Activated T-cell treated with anti-CD3 and anti-CD28 coated beads, Interleukin-2, amount 50 U/mL, for 1 hour (primary cell): Measurements from ENCODE around the gene PLAC1.

Experiments used
- DNase-seq: peaks from one replicate; pipeline ENCODE4 v3.0.0-alpha.2; 2020

PLAC1 gene

DNA sequence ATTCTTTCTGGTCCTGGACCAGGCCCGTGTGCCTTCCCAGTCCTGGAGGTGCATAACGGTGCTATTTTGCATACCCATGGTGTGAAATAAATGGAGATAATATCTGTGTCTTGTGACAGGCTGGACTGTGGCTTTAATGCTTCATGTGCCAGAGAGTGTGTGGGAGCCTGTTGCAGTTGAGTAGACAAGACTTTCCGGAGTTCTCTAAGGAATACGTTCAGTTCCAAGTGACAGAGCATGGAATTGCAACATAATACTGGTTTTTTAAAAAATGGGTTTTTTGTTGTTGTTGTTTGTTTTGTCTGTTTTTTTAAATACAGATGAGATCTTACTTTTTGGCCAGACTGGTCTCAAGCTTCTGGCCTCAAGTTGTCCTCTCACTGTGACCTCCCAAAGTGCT lies 124.3 kb downstream of the PLAC1 start:
- no peak for DNase-seq

DNA sequence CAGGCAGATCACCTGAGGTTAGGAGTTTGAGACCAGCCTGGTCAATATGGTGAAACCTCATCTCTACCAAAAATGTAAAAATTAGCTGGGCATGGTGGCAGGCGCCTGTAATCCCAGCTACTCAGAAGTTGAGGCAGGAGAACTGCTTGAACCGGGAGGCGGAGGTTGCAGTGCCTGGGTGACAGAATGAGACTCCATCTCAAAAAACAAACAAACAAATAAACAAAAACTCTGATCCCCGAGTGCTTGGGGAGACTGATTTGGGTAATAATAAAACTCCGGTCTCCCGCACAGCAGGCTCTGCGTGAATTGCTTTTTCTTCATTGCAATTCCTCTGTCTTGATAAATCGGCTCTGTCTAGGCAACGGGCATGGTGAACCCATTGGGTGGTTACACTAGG lies 124.9 kb downstream of the PLAC1 start:
- DNase-seq: no peak

- no peak for DNase-seq
Measured at GRCh38 chrX:134530845-134531244, 127.4 kb downstream of the PLAC1 start.

- DNase-seq: no peak
Measured at GRCh38 chrX:134529481-134529880, 128.8 kb downstream of the PLAC1 start.

DNA sequence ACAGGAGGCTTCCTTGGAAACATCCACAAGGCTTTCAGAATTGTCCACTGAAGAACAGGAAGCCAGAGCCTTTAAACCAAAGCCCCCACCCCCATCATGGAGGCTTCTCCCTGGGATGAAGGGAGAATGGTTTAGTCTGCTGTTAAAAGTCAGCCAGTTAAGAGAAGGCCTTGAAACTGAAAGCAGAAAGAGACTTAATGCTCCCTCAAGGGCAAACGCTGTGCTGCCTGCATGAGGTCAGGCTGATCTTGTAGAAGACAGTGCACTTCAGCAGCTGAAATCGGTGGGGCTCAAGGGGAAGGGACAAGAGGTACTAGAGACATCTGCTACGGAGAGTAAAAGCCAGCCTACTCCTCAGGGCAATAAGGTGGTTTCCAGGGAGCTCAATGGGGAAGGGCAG lies 129.3 kb downstream of the PLAC1 start:
- no peak for DNase-seq

DNA sequence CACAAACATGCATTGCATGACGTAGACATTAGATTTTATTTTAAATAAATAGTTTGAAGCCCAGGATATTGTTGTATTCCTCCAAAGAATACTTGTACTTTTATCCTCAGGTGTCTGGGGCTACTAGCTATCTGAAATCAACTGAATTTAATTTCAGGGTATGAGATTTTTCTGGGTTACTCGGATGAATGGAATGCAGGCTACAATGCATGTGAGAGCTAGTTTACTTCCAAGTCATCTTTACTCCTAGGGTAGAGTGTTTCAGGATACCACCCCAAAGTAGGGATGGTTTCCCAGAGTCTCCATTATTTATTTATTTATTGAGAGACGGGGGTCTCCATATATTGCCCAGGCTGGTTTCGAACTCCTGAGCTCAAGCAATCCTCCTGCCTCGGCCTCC lies 131.9 kb downstream of the PLAC1 start:
- DNase-seq: no peak

DNA sequence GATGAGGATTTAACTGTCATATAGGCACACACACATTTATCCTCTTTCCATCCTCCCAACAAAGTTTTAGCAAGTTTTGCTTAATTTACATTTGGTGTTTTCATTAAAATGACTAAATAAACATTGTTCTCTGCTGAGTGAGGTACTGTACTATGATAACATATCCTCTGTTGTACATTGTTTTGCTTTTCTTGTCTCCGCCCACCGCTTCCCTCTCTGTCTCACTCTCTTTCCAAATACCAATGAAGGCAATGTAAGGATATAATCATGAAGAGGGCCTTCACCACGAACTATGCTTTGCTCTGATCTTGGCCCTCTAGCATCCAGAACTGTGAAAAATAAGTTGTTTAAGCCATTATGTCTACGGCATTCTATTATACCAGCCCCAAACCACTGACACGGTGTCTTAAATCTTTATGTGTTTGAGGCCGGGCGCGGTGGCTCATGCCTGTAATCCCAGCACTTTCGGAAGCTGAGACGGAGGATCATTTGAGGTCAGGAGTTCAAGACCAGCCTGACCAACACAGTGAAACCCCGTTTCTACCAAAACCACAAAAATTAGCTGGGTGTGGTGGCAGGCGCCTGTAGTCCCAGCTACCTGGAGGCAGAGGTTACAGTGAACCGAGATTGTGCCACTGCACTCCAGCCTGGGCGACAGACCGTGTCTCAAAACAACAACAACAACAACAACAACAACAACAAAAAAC lies 133.0 kb downstream of the PLAC1 start:
- no peak for DNase-seq

DNA sequence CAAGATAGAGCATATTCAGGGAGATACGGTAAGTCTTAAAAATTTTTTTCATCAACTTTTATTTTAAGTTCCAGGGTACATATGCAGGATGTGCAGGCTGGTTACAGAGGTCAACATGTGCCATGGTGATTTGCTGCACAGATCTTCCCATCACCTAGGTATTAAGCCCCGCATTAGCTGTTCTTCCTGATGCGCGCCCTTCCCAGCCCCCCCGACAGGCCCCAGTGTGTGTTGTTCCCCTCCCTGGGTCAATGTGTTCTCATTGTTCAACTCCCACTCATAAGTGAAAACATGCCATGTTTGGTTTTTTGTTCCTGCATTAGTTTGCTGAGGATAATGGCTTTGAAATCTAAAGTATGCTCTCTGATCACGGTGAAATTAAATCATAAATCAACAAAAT lies 134.1 kb downstream of the PLAC1 start:
- DNase-seq: no peak

DNA sequence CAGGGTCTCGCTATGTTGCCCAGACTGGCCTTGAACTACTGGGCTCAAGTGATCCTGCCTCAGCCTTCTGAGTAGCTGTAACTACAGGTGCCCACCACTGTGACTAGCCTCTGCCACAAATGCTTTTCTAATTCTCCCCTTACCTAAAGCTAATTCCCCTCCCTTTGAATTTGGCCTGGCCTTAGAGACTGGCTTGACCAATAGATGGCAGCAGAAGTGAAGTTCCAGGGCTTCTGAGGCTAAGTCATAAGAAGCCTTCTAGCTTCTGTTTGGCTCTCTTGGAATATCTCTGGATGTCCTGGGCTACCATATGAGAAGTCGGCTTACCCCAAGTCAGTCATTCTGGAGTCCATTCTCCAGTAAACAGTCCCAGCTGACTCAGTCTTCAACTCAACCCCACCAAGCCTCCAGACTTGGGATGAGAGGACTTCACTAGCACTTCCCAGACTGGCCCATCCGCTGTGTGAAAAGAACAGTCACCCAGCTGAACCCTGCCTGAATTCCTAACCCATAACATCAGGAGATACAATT lies 137.3 kb downstream of the PLAC1 start:
- no peak for DNase-seq
